Neural crest cell (in vitro differentiated cells): Measurements from ENCODE around the gene BEGAIN. TPM values are rescaled to one million over a fixed set of nuclear protein-coding genes. Genes with fewer than 3 reads are reported as not detected.

Experiments used
- DNase-seq: peaks from one replicate; pipeline ENCODE4 v3.0.0; 2021; ENCODE audit warnings: low read depth, mixed read lengths, low spot score
- H3K27ac Mint-ChIP-seq: one replicate; pipeline ENCODE4 v1.8.0; 2021; ENCODE audit warnings: mild to moderate bottlenecking, mixed read lengths; ENCODE audit not compliant: unreplicated experiment
- H3K27me3 Mint-ChIP-seq: 2 replicates; pipeline ENCODE4 v1.8.0; 2021; ENCODE audit warnings: low read depth, mild to moderate bottlenecking, mixed read lengths
- H3K36me3 Mint-ChIP-seq: 2 replicates; pipeline ENCODE4 v1.8.0; 2021; ENCODE audit warnings: low read depth, mild to moderate bottlenecking, mixed read lengths
- H3K4me1 Mint-ChIP-seq: 2 replicates; pipeline ENCODE4 v1.8.0; 2021; ENCODE audit warnings: mixed read lengths
- H3K4me3 Mint-ChIP-seq: one replicate; pipeline ENCODE4 v1.8.0; 2021; ENCODE audit warnings: mild to moderate bottlenecking, mixed read lengths
- H3K9me3 Mint-ChIP-seq: 2 replicates; pipeline ENCODE4 v1.8.0; 2021; ENCODE audit warnings: mixed read lengths
- CTCF ChIP-seq: fragments of 200-600 bp; sonication (generic); conservative IDR thresholded peaks from 2 replicates; pipeline ENCODE4 v1.5.0; 2021; ENCODE audit warnings: antibody characterized with exemption, mild to moderate bottlenecking
- total RNA-seq: library from RNA; stranded (reverse); gene quantifications from 2 replicates; pipeline ENCODE4 v1.2.1, GENCODE V29; 2021

BEGAIN gene
- total RNA-seq, 1 donor from 2014 or later, result 4.8 TPM

DNA sequence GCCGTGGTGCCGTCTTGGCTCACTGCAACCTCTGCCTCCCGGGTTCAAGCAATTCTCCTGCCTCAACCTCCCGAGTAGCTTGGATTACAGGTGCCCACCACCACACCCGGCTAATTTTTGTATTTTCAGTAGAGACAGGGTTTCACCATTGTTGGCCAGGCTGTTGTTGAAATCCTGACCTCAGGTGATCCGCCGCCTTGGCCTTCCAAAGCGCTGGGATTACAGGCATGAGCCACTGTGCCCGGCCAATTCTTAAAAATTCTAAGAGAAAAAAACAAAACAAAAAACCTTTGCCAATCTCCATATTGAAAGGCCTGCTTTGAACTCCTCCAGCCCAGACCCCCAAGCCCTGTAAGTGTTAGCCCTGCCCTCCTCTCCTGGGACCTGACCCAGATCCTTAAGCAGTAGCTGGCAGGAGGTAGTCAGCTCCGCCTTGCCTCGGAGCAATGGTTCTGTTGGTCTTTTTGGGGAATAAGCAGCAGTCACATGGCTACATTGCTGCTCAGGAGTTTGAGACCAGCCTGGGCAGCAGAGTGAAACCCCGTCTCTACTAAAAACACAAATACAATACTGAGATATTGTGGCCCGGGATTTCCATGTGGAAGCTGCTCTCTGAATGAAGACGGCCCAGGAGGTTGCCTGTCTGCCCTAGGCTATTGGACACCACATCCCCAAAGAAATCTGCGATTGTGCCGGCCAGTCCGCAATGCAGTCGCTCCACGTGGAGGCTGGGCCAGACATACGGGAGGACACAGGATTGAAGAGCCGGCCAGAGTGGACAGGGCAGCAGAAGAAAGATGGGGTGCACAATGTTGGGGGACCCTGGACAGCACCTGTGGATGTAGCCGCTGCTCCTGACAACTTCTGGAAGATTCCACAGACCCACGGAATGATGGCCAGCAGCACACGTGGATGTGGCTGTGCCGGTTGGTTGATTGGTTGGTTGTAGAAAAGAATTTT lies 28.8 kb upstream of the BEGAIN start:
- no peaks in the 10 kb centered on the region for H3K9me3 Mint-ChIP-seq
- DNase-seq, result no peak
- TF ChIP-seq CTCF, result no peak
- peaks cover 17% of the 10 kb centered on the region for H3K4me1 Mint-ChIP-seq
- H3K36me3 Mint-ChIP-seq, result no peaks in the 10 kb centered on the region
- H3K27ac Mint-ChIP-seq, result no peak overlapping the region
- no peaks in the 10 kb centered on the region for H3K27me3 Mint-ChIP-seq
- no peak overlapping the region for H3K4me3 Mint-ChIP-seq

- DNase-seq, result no peak
- Mint-ChIP-seq H3K4me1 (peaks cover 17% of the 10 kb centered on the region), H3K9me3 (no peaks in the 10 kb centered on the region), H3K27me3 (no peaks in the 10 kb centered on the region), H3K4me3 (no peak overlapping the region), H3K36me3 (no peaks in the 10 kb centered on the region), H3K27ac (no peak overlapping the region)
- no peak for TF ChIP-seq CTCF
Measured at GRCh38 chr14:100614803-100615202, 27.6 kb upstream of the BEGAIN start.

GRCh38 chr14:100612986-100613385 lies 25.8 kb upstream of the BEGAIN start:
- no peak for DNase-seq
- Mint-ChIP-seq H3K27ac (no peak overlapping the region), H3K36me3 (no peaks in the 10 kb centered on the region), H3K27me3 (no peaks in the 10 kb centered on the region), H3K4me3 (no peak overlapping the region), H3K9me3 (no peaks in the 10 kb centered on the region), H3K4me1 (peaks cover 11% of the 10 kb centered on the region)
- TF ChIP-seq CTCF, result no peak

DNA sequence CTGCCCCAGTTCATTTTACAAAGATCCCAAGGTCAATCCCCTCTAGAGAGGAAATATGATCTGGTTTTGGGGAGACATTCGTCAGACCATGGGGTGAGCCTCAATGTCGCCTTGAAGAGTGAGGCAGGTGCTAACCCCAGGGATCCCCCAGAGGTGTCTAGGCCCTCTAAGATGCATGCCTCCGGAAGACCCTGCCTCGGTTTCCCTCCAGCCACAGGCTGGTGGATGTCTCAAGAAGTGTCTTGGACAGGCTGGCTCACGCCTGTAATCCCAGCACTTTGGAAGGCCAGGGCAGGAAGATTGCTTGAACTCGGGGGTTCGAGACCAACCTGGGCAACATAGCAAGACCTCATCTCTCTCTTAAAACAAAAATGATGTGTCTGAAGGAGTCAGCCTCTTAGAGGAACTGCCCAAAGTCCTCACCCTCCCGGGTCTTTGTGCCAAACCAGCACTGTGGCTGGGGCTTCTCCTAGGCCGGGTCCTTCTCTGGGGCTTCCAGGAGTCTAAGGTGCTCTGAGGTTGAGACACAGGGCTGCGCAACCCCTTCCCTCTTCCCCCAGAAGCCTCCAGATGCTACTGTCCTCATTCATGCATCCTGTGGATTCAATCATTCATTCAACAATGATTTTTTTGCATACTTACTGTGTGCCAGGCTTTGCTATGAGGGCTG lies 24.7 kb upstream of the BEGAIN start:
- H3K4me3 Mint-ChIP-seq, result no peak overlapping the region
- no peak for TF ChIP-seq CTCF
- H3K36me3 Mint-ChIP-seq, result no peaks in the 10 kb centered on the region
- no peaks in the 10 kb centered on the region for H3K9me3 Mint-ChIP-seq
- H3K4me1 Mint-ChIP-seq, result peaks cover under 1% of the 10 kb centered on the region
- H3K27me3 Mint-ChIP-seq, result no peaks in the 10 kb centered on the region
- no peak overlapping the region for H3K27ac Mint-ChIP-seq
- DNase-seq, result no peak

- no peaks in the 10 kb centered on the region for H3K9me3 Mint-ChIP-seq
- no peak for DNase-seq
- TF ChIP-seq CTCF, result no peak
- no peaks in the 10 kb centered on the region for H3K27me3 Mint-ChIP-seq
- H3K4me1 Mint-ChIP-seq, result peaks cover 11% of the 10 kb centered on the region
- H3K27ac Mint-ChIP-seq, result peak overlapping the region; percentile 43
- no peaks in the 10 kb centered on the region for H3K36me3 Mint-ChIP-seq
- no peak overlapping the region for H3K4me3 Mint-ChIP-seq
Measured at GRCh38 chr14:100610511-100611217, 23.4 kb upstream of the BEGAIN start.
